Epithelial cell of esophagus (primary cell): ENCODE measurements around the gene CHST14.

Source experiments
- DNase-seq: peaks from one replicate; pipeline ENCODE4 v3.0.0; 2010; ENCODE audit warnings: low read depth
- H3K4me3 ChIP-seq: 2 replicates; pipeline ENCODE4 v1.5.1; 2011; ENCODE audit warnings: mild to moderate bottlenecking, low read length, control low read depth
- CTCF ChIP-seq: IDR thresholded peaks from 2 replicates; pipeline ENCODE4 v1.5.1; 2011; ENCODE audit warnings: low read depth, mild to moderate bottlenecking, low read length, control low read depth, inconsistent platforms; ENCODE audit not compliant: insufficient read depth; ENCODE audit errors: missing control alignments

CHST14 gene

DNA sequence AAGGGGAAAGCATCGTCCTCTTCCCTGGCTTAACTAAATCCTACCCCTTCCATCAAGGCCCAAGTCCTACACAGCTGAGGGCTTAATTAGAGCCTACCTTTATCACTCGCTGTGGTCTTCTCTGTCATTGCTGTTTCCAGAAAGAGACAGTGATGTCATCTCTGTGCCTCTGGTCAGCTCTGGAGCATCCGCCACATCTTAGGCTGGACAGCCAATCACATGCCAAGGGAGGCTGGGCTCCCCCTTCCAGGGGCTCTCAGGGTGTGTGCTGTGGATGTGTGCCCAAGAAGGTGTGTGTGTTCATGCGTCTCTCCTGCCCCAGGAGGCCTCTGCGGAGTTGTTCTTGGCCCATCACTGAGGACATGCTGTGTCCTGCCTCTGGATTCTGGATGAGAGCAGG lies 42.8 kb downstream of the CHST14 start:
- no peak for TF ChIP-seq CTCF
- peak; percentile 23 for DNase-seq
- H3K4me3 ChIP-seq: no peak overlapping the region

GRCh38 chr15:40516322-40516721 lies 45.5 kb downstream of the CHST14 start:
- TF ChIP-seq CTCF: no peak
- no peak overlapping the region for H3K4me3 ChIP-seq
- DNase-seq: no peak
